ENCODE measurements around the gene NCS1.

The NCS1 gene

GRCh38 chr9:130192382-130192999, 20.3 kb downstream of the NCS1 start:
- Histone ChIP-seq H3K9me3 (ENCODE audit: control insufficient read depth, insufficient read depth, low read length) (no peaks in the 10 kb centered on the region), H3K27me3 (ENCODE audit: control insufficient read depth, low read length) (peaks cover 3% of the 10 kb centered on the region), H3K36me3 (ENCODE audit: control insufficient read depth, low read length) (no peaks in the 10 kb centered on the region), H3K4me3 (ENCODE audit: low read length) (no peak overlapping the region), H3K4me1 (ENCODE audit: control insufficient read depth, low read length) (no peaks in the 10 kb centered on the region), H3K79me2 (ENCODE audit: control insufficient read depth, low read length) (no peaks in the 10 kb centered on the region), H3K27ac (ENCODE audit: low read depth, low read length) (no peak overlapping the region), H3F3A (ENCODE audit: control insufficient read depth, insufficient read depth) (no peaks in the 10 kb centered on the region), H4K20me1 (ENCODE audit: control insufficient read depth, insufficient read depth, low read depth, low read length) (no peaks in the 10 kb centered on the region), H3K4me2 (ENCODE audit: low read length) (no peak overlapping the region), H3K9me2 (replicated peaks; ENCODE audit: control insufficient read depth, low read length) (no peaks in the 10 kb centered on the region)
- TF ChIP-seq EZH2phosphoT487 (IDR thresholded peaks at IDR 0.05; ENCODE audit: borderline replicate concordance, low read length): no peak
- TF ChIP-seq CTCF (IDR thresholded peaks at IDR 0.05; ENCODE audit: low read depth, low read length, poor library complexity, severe bottlenecking): no peak

GRCh38 chr9:130193103-130193502, 20.9 kb downstream of the NCS1 start:
- no peaks in the 10 kb centered on the region for H4K20me1 ChIP-seq (ENCODE audit: control insufficient read depth, insufficient read depth, low read depth, low read length)

GRCh38 chr9:130193531-130194377, 21.6 kb downstream of the NCS1 start:
- H3K4me2 ChIP-seq (ENCODE audit: low read length): no peak overlapping the region

More at GRCh38 chr9:130193103-130193502, 20.9 kb downstream of the NCS1 start:
- peaks cover 3% of the 10 kb centered on the region for H3K27me3 ChIP-seq (ENCODE audit: control insufficient read depth, low read length)
- no peaks in the 10 kb centered on the region for H3K79me2 ChIP-seq (ENCODE audit: control insufficient read depth, low read length)
- H3K4me1 ChIP-seq (ENCODE audit: control insufficient read depth, low read length): no peaks in the 10 kb centered on the region
- no peak overlapping the region for H3K27ac ChIP-seq (ENCODE audit: low read depth, low read length)
- no peak overlapping the region for H3K4me3 ChIP-seq (ENCODE audit: low read length)
- no peaks in the 10 kb centered on the region for H3F3A ChIP-seq (ENCODE audit: control insufficient read depth, insufficient read depth)
- H3K36me3 ChIP-seq (ENCODE audit: control insufficient read depth, low read length): no peaks in the 10 kb centered on the region
- no peaks in the 10 kb centered on the region for H3K9me3 ChIP-seq (ENCODE audit: control insufficient read depth, insufficient read depth, low read length)
- H3K4me2 ChIP-seq (ENCODE audit: low read length): no peak overlapping the region
- H3K9me2 ChIP-seq (replicated peaks; ENCODE audit: control insufficient read depth, low read length): no peaks in the 10 kb centered on the region
- no peak for TF ChIP-seq EZH2phosphoT487 (IDR thresholded peaks at IDR 0.05; ENCODE audit: borderline replicate concordance, low read length)
- no peak for TF ChIP-seq CTCF (IDR thresholded peaks at IDR 0.05; ENCODE audit: low read depth, low read length, poor library complexity, severe bottlenecking)

More at GRCh38 chr9:130193531-130194377, 21.6 kb downstream of the NCS1 start:
- Histone ChIP-seq H3K79me2 (ENCODE audit: control insufficient read depth, low read length) (no peaks in the 10 kb centered on the region), H3F3A (ENCODE audit: control insufficient read depth, insufficient read depth) (no peaks in the 10 kb centered on the region), H3K9me3 (ENCODE audit: control insufficient read depth, insufficient read depth, low read length) (no peaks in the 10 kb centered on the region), H3K4me1 (ENCODE audit: control insufficient read depth, low read length) (no peaks in the 10 kb centered on the region), H3K27ac (ENCODE audit: low read depth, low read length) (no peak overlapping the region), H3K36me3 (ENCODE audit: control insufficient read depth, low read length) (no peaks in the 10 kb centered on the region), H4K20me1 (ENCODE audit: control insufficient read depth, insufficient read depth, low read depth, low read length) (no peaks in the 10 kb centered on the region), H3K4me3 (ENCODE audit: low read length) (no peak overlapping the region), H3K27me3 (ENCODE audit: control insufficient read depth, low read length) (peaks cover 3% of the 10 kb centered on the region), H3K9me2 (replicated peaks; ENCODE audit: control insufficient read depth, low read length) (no peaks in the 10 kb centered on the region)
- TF ChIP-seq CTCF (IDR thresholded peaks at IDR 0.05; ENCODE audit: low read depth, low read length, poor library complexity, severe bottlenecking) (no peak), EZH2phosphoT487 (IDR thresholded peaks at IDR 0.05; ENCODE audit: borderline replicate concordance, low read length) (no peak)

Data from DOHH2 (cell line).